Mucosa of descending colon (tissue), 3 donors: ENCODE data around the gene ABHD8. TPM values are rescaled to one million over a fixed set of nuclear protein-coding genes. Genes with fewer than 3 reads are reported as not detected.

Source experiments
- ATAC-seq: fragments of 200-7000 bp; cut with Tn5 transposase; one replicate; pipeline ENCODE4 v1.9.1; 2020; ENCODE audit warnings: mild to moderate bottlenecking, moderate library complexity
- DNase-seq, 3 donors: peaks; one replicate each; pipeline ENCODE4 v3.0.0-alpha.2; 2020
- H3K36me3 ChIP-seq: fragments of 200-600 bp; one replicate; pipeline ENCODE4 v1.8.0; 2021; ENCODE audit warnings: low read depth, mild to moderate bottlenecking
- H3K4me1 ChIP-seq: fragments of 200-600 bp; one replicate; pipeline ENCODE4 v1.8.0; 2021; ENCODE audit warnings: low read depth, mild to moderate bottlenecking
- H3K4me3 ChIP-seq: fragments of 200-600 bp; one replicate; pipeline ENCODE4 v1.8.0; 2021; ENCODE audit warnings: mild to moderate bottlenecking
- H3K9me3 ChIP-seq: fragments of 200-600 bp; one replicate; pipeline ENCODE4 v1.8.0; 2021; ENCODE audit warnings: mild to moderate bottlenecking
- CTCF ChIP-seq: fragments of 200-600 bp; IDR thresholded peaks from one replicate; pipeline ENCODE4 v1.8.0; 2022; ENCODE audit warnings: antibody characterized with exemption, mild to moderate bottlenecking
- intact Hi-C, 2 donors: fragments of 100-400 bp; cut with DNase I in 1 of 2; cut with micrococcal nuclease in 1 of 2; formaldehyde crosslinking; loops; one replicate each; pipeline versions ENCODE4 v1.11.0 to v1.11.1; 2022; cut with DNase I, micrococcal nuclease
- total RNA-seq, 3 donors: library from RNA; stranded (reverse); fragmentation: NEBNext Ultra II Directional in 2 of 3; extraction: Animal tissue kit (Norgen Biotek cat#: 25700) in 2 of 3; gene quantifications; one replicate each; pipeline versions ENCODE4 v1.2.1 to v1.2.4, GENCODE V29; 2021 to 2023
- donor health status: DM: no; HTN: no; CAD: no; lungs with moderate emphysema.
- donor health status: DM: no; HTN: no; CAD: no.
- donor health status: DM: no; HTN: yes; CAD: no.

ABHD8 gene
- total RNA-seq, 3 donors from 2014 or later = 3.0 to 18.0 (median 4.5) TPM

GRCh38 chr19:17243211-17243829 lies 59.9 kb downstream of the ABHD8 start:
- DNase-seq (peak; percentile 55 to 70 (median 65)), ATAC-seq (no peak)
- TF ChIP-seq CTCF = no peak
- H3K36me3 ChIP-seq = no peaks in the 10 kb centered on the region
- no peaks in the 10 kb centered on the region for H3K9me3 ChIP-seq
- intact Hi-C loops = no loop called here
- H3K4me3 ChIP-seq = peak overlapping the region; percentile 81
- H3K4me1 ChIP-seq = peaks cover 51% of the 10 kb centered on the region

DNA sequence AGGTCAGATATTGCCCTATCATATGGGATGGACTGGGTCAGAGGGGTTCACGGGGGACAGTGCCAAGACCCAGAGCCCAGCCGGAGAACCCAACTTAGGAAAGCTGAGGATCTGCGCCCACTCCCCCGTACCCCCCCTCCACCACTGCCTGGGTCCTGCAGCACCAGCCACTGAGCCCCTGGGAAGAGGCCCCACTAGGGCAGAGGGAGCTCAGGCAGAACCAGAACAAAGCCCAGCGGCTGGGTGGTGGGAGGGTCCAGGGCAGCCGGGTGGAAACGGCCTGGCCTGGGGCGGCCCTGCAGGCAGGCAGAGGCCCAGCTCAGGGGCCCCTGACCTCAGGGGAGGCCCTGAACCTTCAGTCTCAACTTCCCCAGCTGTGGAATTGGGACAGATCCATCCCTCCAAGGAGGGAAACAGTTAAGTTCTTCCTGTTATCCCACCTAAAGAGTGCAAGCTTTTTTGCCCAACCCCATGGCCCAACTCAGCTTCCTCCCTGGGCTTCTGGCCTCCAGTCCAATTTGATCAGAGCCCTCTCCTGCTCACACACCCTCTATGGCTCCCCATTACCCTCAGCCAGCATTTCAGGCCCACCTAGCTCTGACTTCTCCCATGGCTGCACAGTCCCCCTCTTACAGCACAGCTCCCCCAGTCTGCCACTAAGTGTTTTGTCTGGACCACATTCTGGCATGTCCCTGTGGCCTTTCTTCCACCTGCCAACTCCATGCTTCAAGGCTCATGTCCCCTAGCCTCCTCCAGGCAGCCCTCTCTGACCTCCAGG lies 60.6 kb downstream of the ABHD8 start:
- Histone ChIP-seq H3K4me1 (peaks cover 47% of the 10 kb centered on the region), H3K9me3 (no peaks in the 10 kb centered on the region), H3K4me3 (no peak overlapping the region), H3K36me3 (no peaks in the 10 kb centered on the region)
- DNase-seq = no peak
- intact Hi-C loops = no loop called here
- ATAC-seq = no peak
- no peak for TF ChIP-seq CTCF

Other genes with a start within 250 kb of the ABHD8 start
- gene HAUS8, start 228.0 kb downstream of the ABHD8 start, total RNA-seq = 10 to 100 TPM; 12.2 to 16.6 (median 13.6) TPM
- gene MYO9B, start 227.6 kb downstream of the ABHD8 start, total RNA-seq = 10 to 100 TPM; 73.7 to 91.8 (median 90.8) TPM
- gene USE1, start 88.1 kb downstream of the ABHD8 start, total RNA-seq = 10 to 100 TPM; 17.4 to 31.2 (median 28.0) TPM
- gene OCEL1, start 77.2 kb downstream of the ABHD8 start, total RNA-seq = 100 to 1,000 TPM in 1 of 3 donors, 10 to 100 TPM in 2; 38.1 to 105 (median 58.4) TPM
- gene NR2F6, start 57.5 kb downstream of the ABHD8 start, total RNA-seq = 100 to 1,000 TPM; 103 to 157 (median 140) TPM
- 1 to 10 TPM in 2 of 3 donors, under 1 TPM in 1; 0.52 to 2.6 (median 2.2) TPM for gene USHBP1, start 38.7 kb downstream of the ABHD8 start, total RNA-seq
- 10 to 100 TPM; 64.6 to 80.3 (median 76.2) TPM for gene BABAM1, start 36.0 kb downstream of the ABHD8 start, total RNA-seq
- 1 to 10 TPM in 1 of 3 donors, under 1 TPM in 2; 0.23 to 1.9 (median 0.80) TPM for gene ANKLE1, start 21.5 kb downstream of the ABHD8 start, total RNA-seq
- 100 to 1,000 TPM; 124 to 148 (median 145) TPM for gene MRPL34, start 2.4 kb upstream of the ABHD8 start, total RNA-seq
- 10 to 100 TPM; 38.3 to 51.4 (median 48.3) TPM for gene DDA1, start 6.1 kb upstream of the ABHD8 start, total RNA-seq
- 1 to 10 TPM; 7.1 to 9.4 (median 8.6) TPM for gene ANO8, start 31.4 kb upstream of the ABHD8 start, total RNA-seq
- 10 to 100 TPM; 16.1 to 24.3 (median 16.8) TPM for gene GTPBP3, start 34.1 kb upstream of the ABHD8 start, total RNA-seq
- 10 to 100 TPM; 22.2 to 42.2 (median 32.8) TPM for gene PLVAP, start 73.9 kb upstream of the ABHD8 start, total RNA-seq
- under 1 TPM in 2 of 3 donors, not detected in 1; 0.53 to 0.54 TPM for gene CCDC194, start 90.8 kb upstream of the ABHD8 start, total RNA-seq
- gene BST2, start 102.2 kb upstream of the ABHD8 start, total RNA-seq = 10 to 100 TPM in 2 of 3 donors, 1 to 10 TPM in 1; 9.7 to 72.6 (median 28.2) TPM
- gene MVB12A, start 116.6 kb upstream of the ABHD8 start, total RNA-seq = 10 to 100 TPM; 42.7 to 53.3 (median 52.1) TPM
- gene TMEM221, start 145.2 kb upstream of the ABHD8 start, total RNA-seq = under 1 TPM in 2 of 3 donors, not detected in 1; 0.34 to 0.51 TPM
- gene NXNL1, start 157.5 kb upstream of the ABHD8 start, total RNA-seq = not detected
- 10 to 100 TPM in 1 of 3 donors, 1 to 10 TPM in 2; 5.7 to 17.2 (median 6.2) TPM for gene SLC27A1, start 167.1 kb upstream of the ABHD8 start, total RNA-seq
- gene PGLS, start 208.2 kb upstream of the ABHD8 start, total RNA-seq = 100 to 1,000 TPM in 1 of 3 donors, 10 to 100 TPM in 2; 62.3 to 103 (median 77.7) TPM